ENCODE measurements around the gene UGT2B15. TPM values are rescaled to one million over a fixed set of nuclear protein-coding genes. Genes with fewer than 3 reads are reported as not detected.
"Not testable (repeated sequence)": the region's sequence is repeated elsewhere in the genome, so short reads cannot be mapped to it uniquely, and the experiment has no call there.

The UGT2B15 gene
- polyA plus RNA-seq, 4 donors, result 2.5 to 94.3 (median 12.1) TPM

DNA sequence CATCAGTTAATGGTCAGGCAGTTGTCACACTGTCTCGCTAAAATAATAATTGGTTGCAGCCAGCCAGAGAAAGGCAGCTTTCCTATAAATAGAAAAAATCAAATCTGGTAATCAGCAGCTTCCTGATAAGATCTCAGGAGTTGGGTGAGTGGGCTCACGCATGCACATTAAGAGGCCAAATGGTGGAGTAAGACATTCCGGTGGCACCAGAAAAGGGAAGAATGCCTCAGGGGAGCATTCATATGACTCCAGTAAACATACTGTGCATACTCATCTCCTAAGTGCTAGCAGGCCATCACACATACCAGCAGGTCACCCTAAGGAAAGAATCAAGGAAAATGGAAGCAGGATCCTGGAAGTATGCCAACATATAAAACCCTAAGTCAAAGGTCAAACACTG lies 40.1 kb downstream of the UGT2B15 start:
- Histone ChIP-seq H3K4me1 (ENCODE audit: control insufficient read depth in 3 of 3, insufficient read depth in 2 of 3, low read depth in 1 of 3, low read length in 2 of 3) (no peaks in the 10 kb centered on the region), H3K4me3 (ENCODE audit: low read depth in 1 of 3, low read length in 3 of 3) (no peak overlapping the region), H3K9me3 (ENCODE audit: control insufficient read depth in 2 of 2, insufficient read depth in 1 of 2, low read depth in 1 of 2, low read length in 1 of 2) (no peaks in the 10 kb centered on the region), H3K27ac (ENCODE audit: low read depth in 1 of 3, low read length in 2 of 3) (no peak overlapping the region), H3K36me3 (ENCODE audit: control insufficient read depth in 3 of 3, insufficient read depth in 2 of 3, low read depth in 1 of 3, low read length in 3 of 3) (no peaks in the 10 kb centered on the region), H3K27me3 (ENCODE audit: control insufficient read depth in 3 of 3, insufficient read depth in 3 of 3, low read length in 3 of 3) (no peaks in the 10 kb centered on the region)
- no peak for FAIRE-seq
- DNase-seq, result no peak
- WGBS, 3 donors, result 91 to 100% (median 91%) methylated on average over 3 of the region's 3 CpGs

DNA sequence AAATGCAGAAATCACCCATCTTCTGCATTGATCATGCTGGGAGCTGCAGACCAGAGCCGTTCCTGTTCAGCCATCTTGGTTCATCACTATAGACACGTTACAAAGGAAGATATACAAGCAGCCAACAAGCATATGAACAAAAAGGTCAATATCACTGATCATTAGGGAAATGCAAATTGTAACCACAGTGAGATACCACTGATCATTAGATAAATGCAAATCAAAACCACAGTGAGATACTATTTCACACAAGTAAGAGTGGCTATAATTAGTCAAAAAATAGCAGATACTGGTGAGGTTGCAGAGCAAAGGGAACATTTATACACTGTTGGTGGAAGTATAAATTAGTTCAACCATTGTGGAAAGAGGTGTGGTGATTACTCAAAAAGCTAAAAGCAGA lies 47.7 kb downstream of the UGT2B15 start:
- not testable (repeated sequence) for FAIRE-seq; H3K4me1 ChIP-seq (ENCODE audit: control insufficient read depth in 3 of 3, insufficient read depth in 2 of 3, low read depth in 1 of 3, low read length in 2 of 3); H3K27me3 ChIP-seq (ENCODE audit: control insufficient read depth in 3 of 3, insufficient read depth in 3 of 3, low read length in 3 of 3); H3K9me3 ChIP-seq (ENCODE audit: control insufficient read depth in 2 of 2, insufficient read depth in 1 of 2, low read depth in 1 of 2, low read length in 1 of 2); DNase-seq; H3K27ac ChIP-seq (ENCODE audit: low read depth in 1 of 3, low read length in 2 of 3); H3K4me3 ChIP-seq (ENCODE audit: low read depth in 1 of 3, low read length in 3 of 3); H3K36me3 ChIP-seq (ENCODE audit: control insufficient read depth in 3 of 3, insufficient read depth in 2 of 3, low read depth in 1 of 3, low read length in 3 of 3)
- 83 to 88% (median 87%) methylated on average over 2 of the region's 2 CpGs for WGBS, 3 donors

DNA sequence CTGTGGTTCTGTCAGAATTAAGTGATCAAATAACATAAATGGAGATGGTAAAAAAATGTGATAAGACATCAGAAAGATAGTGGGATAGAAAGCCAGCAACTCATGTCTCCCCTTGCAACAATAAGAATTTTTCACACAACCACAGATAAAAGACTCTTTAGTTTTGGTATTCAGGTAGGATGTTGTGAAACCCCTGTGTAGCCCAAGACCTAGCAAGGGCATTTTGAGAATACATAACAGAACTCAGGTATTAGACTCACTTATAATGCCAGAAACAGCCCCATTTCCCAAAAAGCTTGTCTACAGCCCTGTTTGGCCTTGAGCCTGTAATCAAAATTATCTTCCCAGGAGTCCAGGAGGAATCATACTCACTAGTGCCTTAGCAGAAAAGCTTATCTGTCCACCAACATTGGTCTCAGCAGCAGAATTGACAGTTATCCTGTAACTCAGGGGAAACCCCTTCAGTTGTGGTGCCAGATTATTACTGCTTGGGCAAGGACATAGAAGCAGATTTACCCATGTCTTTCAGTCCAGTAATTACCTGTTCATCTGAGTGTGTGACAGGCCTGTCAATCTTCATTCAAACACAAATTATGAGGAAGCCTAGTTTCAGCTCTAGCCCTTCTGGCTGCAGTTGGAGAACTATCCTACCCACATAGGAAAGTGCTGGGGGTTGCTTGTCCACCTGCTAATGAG lies 53.3 kb downstream of the UGT2B15 start:
- Histone ChIP-seq H3K4me3 (ENCODE audit: low read depth in 1 of 3, low read length in 3 of 3) (no peak overlapping the region), H3K9me3 (ENCODE audit: control insufficient read depth in 2 of 2, insufficient read depth in 1 of 2, low read depth in 1 of 2, low read length in 1 of 2) (no peaks in the 10 kb centered on the region), H3K27ac (ENCODE audit: low read depth in 1 of 3, low read length in 2 of 3) (no peak overlapping the region), H3K27me3 (ENCODE audit: control insufficient read depth in 3 of 3, insufficient read depth in 3 of 3, low read length in 3 of 3) (no peaks in the 10 kb centered on the region), H3K36me3 (ENCODE audit: control insufficient read depth in 3 of 3, insufficient read depth in 2 of 3, low read depth in 1 of 3, low read length in 3 of 3) (no peaks in the 10 kb centered on the region), H3K4me1 (ENCODE audit: control insufficient read depth in 3 of 3, insufficient read depth in 2 of 3, low read depth in 1 of 3, low read length in 2 of 3) (no peaks in the 10 kb centered on the region)
- FAIRE-seq (no peak), DNase-seq (no peak)

DNA sequence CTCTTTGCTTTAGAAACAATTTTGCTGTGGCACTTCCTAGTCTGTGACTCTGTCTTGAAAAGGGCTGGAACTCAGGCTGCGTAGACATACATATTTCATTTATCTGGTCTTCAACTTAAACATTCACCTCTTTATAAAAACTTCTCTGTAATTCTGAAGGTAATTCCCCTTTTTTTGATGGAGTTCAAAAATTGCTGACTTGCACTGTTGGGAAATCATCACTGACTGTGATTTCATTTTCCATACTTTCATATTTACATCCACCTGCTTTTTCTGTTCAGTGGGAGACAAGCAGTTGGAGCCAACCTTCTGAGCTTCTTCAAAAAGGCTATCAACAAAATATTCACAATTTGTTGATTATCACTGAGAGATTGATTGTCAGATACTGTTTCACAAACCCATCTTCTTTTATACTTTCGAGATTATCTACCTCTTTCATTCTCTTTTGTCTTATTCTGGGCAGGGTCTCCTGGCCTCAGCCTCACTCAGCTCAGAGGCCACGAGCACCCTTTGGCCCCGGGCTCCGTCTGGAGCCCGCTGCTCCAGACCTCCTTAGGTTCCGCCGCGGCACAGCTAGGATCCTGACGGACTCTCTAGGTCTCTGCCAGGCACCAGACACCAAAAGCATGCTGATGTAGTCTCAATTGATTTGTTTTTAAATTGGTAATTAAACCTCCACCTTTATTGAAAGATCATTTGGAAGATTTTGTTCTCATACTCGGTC lies 54.6 kb downstream of the UGT2B15 start:
- FAIRE-seq (no peak), DNase-seq (no peak)
- Histone ChIP-seq H3K27ac (ENCODE audit: low read depth in 1 of 3, low read length in 2 of 3) (no peak overlapping the region), H3K9me3 (ENCODE audit: control insufficient read depth in 2 of 2, insufficient read depth in 1 of 2, low read depth in 1 of 2, low read length in 1 of 2) (no peaks in the 10 kb centered on the region), H3K36me3 (ENCODE audit: control insufficient read depth in 3 of 3, insufficient read depth in 2 of 3, low read depth in 1 of 3, low read length in 3 of 3) (no peaks in the 10 kb centered on the region), H3K27me3 (ENCODE audit: control insufficient read depth in 3 of 3, insufficient read depth in 3 of 3, low read length in 3 of 3) (no peaks in the 10 kb centered on the region), H3K4me1 (ENCODE audit: control insufficient read depth in 3 of 3, insufficient read depth in 2 of 3, low read depth in 1 of 3, low read length in 2 of 3) (no peaks in the 10 kb centered on the region), H3K4me3 (ENCODE audit: low read depth in 1 of 3, low read length in 3 of 3) (no peak overlapping the region)
- 89 to 98% (median 95%) methylated on average over 10 to 11 of the region's 11 CpGs for WGBS, 3 donors

DNA sequence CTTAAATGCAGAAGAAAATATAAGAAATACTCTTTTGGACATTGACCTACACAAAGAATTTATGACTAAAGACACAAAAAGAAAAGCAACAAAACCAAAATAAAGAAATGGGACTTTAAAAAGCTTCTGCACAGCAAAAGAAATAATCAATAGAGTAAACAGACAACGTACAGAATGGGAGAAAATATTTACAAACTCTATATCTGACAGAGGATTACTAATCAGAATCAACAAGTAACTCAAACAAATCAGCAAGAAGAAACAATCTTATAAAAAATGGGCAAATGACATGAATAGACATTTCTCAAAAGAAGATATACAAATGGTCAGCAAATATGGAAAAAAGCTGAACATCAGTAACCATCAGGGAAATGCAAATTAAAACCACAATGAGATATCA lies 56.7 kb downstream of the UGT2B15 start:
- DNase-seq (no peak), FAIRE-seq (no peak)
- WGBS, 3 donors, result 17 to 43% (median 41%) methylated on average over 1 of the region's 1 CpG
- Histone ChIP-seq H3K36me3 (ENCODE audit: control insufficient read depth in 3 of 3, insufficient read depth in 2 of 3, low read depth in 1 of 3, low read length in 3 of 3) (no peaks in the 10 kb centered on the region), H3K9me3 (ENCODE audit: control insufficient read depth in 2 of 2, insufficient read depth in 1 of 2, low read depth in 1 of 2, low read length in 1 of 2) (no peaks in the 10 kb centered on the region), H3K4me3 (ENCODE audit: low read depth in 1 of 3, low read length in 3 of 3) (no peak overlapping the region), H3K4me1 (ENCODE audit: control insufficient read depth in 3 of 3, insufficient read depth in 2 of 3, low read depth in 1 of 3, low read length in 2 of 3) (no peaks in the 10 kb centered on the region), H3K27ac (ENCODE audit: low read depth in 1 of 3, low read length in 2 of 3) (no peak overlapping the region), H3K27me3 (ENCODE audit: control insufficient read depth in 3 of 3, insufficient read depth in 3 of 3, low read length in 3 of 3) (no peaks in the 10 kb centered on the region)

DNA sequence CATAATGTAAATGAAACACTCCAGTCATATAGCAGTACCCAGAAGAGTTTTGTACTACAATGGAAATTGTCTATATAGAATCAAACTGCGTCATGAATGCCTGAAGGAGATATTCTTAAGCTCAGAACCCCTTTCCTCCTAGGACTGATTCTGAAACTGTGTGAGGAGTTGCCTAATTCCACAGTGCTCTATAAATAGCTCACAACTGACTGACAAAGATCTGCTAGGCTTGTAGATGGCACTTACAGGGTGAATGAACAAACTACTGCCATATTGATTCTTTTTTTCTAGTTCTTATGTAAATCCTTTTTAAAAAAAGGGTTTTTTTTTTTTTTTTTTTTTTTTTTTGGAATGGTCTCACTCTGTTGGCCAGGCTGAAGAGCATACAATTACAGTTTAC lies 64.2 kb downstream of the UGT2B15 start:
- WGBS, 3 donors, result 78 to 93% (median 89%) methylated on average over 1 of the region's 1 CpG
- no peaks in the 10 kb centered on the region for H3K36me3 ChIP-seq (ENCODE audit: control insufficient read depth in 3 of 3, insufficient read depth in 2 of 3, low read depth in 1 of 3, low read length in 3 of 3)
- H3K4me1 ChIP-seq (ENCODE audit: control insufficient read depth in 3 of 3, insufficient read depth in 2 of 3, low read depth in 1 of 3, low read length in 2 of 3), result no peaks in the 10 kb centered on the region
- FAIRE-seq (no peak), DNase-seq (no peak)
- H3K27me3 ChIP-seq (ENCODE audit: control insufficient read depth in 3 of 3, insufficient read depth in 3 of 3, low read length in 3 of 3), result no peaks in the 10 kb centered on the region
- no peak overlapping the region for H3K4me3 ChIP-seq (ENCODE audit: low read depth in 1 of 3, low read length in 3 of 3)
- no peaks in the 10 kb centered on the region for H3K9me3 ChIP-seq (ENCODE audit: control insufficient read depth in 2 of 2, insufficient read depth in 1 of 2, low read depth in 1 of 2, low read length in 1 of 2)
- H3K27ac ChIP-seq (ENCODE audit: low read depth in 1 of 3, low read length in 2 of 3), result no peak overlapping the region

DNA sequence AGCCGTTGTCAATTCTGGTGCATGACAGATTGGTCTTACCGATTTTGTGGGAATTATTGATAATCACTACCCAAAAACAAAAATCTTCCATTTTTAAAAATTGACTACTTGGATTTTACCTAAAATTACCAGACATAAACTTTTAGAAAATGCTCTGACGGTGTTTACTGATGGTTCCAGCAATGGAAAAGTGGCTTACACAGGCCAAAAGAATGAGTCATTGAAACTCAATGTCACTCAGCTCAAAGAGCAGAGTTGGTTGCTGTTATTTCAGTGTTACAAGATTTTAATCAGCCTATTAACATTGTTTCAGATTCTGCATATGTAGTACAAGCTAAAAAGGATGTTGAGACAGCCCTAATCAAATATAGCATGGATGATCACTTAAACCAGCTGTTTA lies 71.3 kb downstream of the UGT2B15 start:
- H3K4me3 ChIP-seq (ENCODE audit: low read depth in 1 of 3, low read length in 3 of 3), result no peak overlapping the region
- no peaks in the 10 kb centered on the region for H3K36me3 ChIP-seq (ENCODE audit: control insufficient read depth in 3 of 3, insufficient read depth in 2 of 3, low read depth in 1 of 3, low read length in 3 of 3)
- H3K4me1 ChIP-seq (ENCODE audit: control insufficient read depth in 3 of 3, insufficient read depth in 2 of 3, low read depth in 1 of 3, low read length in 2 of 3), result no peaks in the 10 kb centered on the region
- FAIRE-seq (no peak), DNase-seq (no peak)
- H3K27ac ChIP-seq (ENCODE audit: low read depth in 1 of 3, low read length in 2 of 3), result no peak overlapping the region
- no peaks in the 10 kb centered on the region for H3K9me3 ChIP-seq (ENCODE audit: control insufficient read depth in 2 of 2, insufficient read depth in 1 of 2, low read depth in 1 of 2, low read length in 1 of 2)
- H3K27me3 ChIP-seq (ENCODE audit: control insufficient read depth in 3 of 3, insufficient read depth in 3 of 3, low read length in 3 of 3), result no peaks in the 10 kb centered on the region
- 71 to 100% (median 87%) methylated on average over 2 to 3 of the region's 3 CpGs for WGBS, 3 donors

DNA sequence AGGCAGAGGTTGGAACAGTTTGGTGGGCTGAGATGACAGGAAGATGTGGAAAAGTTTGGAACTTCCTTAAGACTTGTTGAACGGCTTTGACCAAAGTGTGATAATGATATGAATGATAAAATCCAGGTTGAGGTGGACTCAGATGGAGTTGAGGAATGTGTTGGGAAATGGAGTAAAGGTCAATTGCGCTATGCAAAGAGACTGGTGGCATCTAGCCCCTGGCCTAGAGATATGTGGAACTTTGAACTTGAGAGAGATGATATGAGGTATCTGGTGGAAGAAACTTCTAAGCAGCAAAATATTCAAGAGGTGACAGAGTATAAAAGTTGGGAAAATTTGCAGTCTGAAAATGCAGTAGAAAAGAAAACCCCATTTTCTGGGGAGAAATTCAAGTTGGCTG lies 73.0 kb downstream of the UGT2B15 start:
- no peak overlapping the region for H3K27ac ChIP-seq (ENCODE audit: low read depth in 1 of 3, low read length in 2 of 3)
- FAIRE-seq, result no peak
- H3K36me3 ChIP-seq (ENCODE audit: control insufficient read depth in 3 of 3, insufficient read depth in 2 of 3, low read depth in 1 of 3, low read length in 3 of 3), result no peaks in the 10 kb centered on the region
- H3K27me3 ChIP-seq (ENCODE audit: control insufficient read depth in 3 of 3, insufficient read depth in 3 of 3, low read length in 3 of 3), result no peaks in the 10 kb centered on the region
- H3K9me3 ChIP-seq (ENCODE audit: control insufficient read depth in 2 of 2, insufficient read depth in 1 of 2, low read depth in 1 of 2, low read length in 1 of 2), result no peaks in the 10 kb centered on the region
- no peaks in the 10 kb centered on the region for H3K4me1 ChIP-seq (ENCODE audit: control insufficient read depth in 3 of 3, insufficient read depth in 2 of 3, low read depth in 1 of 3, low read length in 2 of 3)
- no peak overlapping the region for H3K4me3 ChIP-seq (ENCODE audit: low read depth in 1 of 3, low read length in 3 of 3)
- WGBS, 3 donors, result 47 to 80% (median 60%) methylated on average over 1 to 2 of the region's 2 CpGs
- peak in 1 of 2 donors; percentile 78 for DNase-seq

Measured in small intestine (tissue), 7 donors.